ENCODE results near the gene PLXNA2.

Gene PLXNA2

DNA sequence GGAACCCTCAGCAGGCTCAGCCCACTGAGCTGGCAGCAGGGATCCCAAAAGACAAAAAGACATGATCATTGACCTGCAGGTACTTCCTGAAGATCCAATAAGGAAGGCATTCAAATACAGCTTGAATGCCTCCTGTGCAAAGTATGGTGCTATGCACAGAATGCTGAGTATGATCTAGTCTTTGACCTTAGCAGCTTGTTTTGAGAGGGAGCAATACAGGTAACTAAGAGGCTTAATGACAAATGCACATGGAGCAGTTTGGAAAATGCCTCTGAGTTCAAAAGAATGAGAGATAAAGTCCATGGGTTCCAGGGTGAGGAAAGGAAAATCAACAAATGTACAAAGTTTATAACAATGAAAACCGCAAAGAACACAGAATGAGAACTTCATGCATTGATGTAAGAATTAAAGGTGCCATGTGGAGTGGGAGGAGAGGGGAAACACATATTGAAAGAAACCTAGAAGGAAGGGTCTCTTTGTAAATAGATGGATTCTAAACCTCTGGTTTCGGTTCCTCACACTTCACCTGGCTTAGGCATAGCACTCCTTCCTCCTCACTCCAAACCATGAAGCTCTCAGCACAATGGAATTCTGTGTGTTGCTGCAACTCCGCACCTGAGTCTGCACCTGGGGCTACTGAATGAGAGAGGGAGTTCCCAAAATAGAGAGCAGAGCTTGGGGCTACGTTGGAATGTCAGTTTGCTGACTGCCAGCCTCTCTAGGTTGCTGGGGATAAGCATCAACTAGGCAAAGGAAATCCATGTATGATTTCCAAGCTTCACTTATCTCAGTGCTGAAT lies 77.6 kb downstream of the PLXNA2 start:
- TF ChIP-seq CTCF (IDR thresholded peaks at IDR 0.05; ENCODE audit: low read depth, low read length): no peak
- DNase-seq (ENCODE audit: extremely low read depth, low read depth): no peak

- DNase-seq (ENCODE audit: extremely low read depth, low read depth): peak; percentile 71
- no peak for TF ChIP-seq CTCF (IDR thresholded peaks at IDR 0.05; ENCODE audit: low read depth, low read length)
Observed at GRCh38 chr1:208165659-208166058, 78.5 kb downstream of the PLXNA2 start.

- DNase-seq (ENCODE audit: extremely low read depth, low read depth): no peak
- no peak for TF ChIP-seq CTCF (IDR thresholded peaks at IDR 0.05; ENCODE audit: low read depth, low read length)
Observed at GRCh38 chr1:208164609-208165008, 79.6 kb downstream of the PLXNA2 start.

- no peak for TF ChIP-seq CTCF (IDR thresholded peaks at IDR 0.05; ENCODE audit: low read depth, low read length)
- DNase-seq (ENCODE audit: extremely low read depth, low read depth): no peak
Observed at GRCh38 chr1:208163539-208163938, 80.6 kb downstream of the PLXNA2 start.

- TF ChIP-seq CTCF (IDR thresholded peaks at IDR 0.05; ENCODE audit: low read depth, low read length): no peak
- no peak for DNase-seq (ENCODE audit: extremely low read depth, low read depth)
Observed at GRCh38 chr1:208162903-208163302, 81.3 kb downstream of the PLXNA2 start.

GRCh38 chr1:208161656-208162375 lies 82.4 kb downstream of the PLXNA2 start:
- no peak for TF ChIP-seq CTCF (IDR thresholded peaks at IDR 0.05; ENCODE audit: low read depth, low read length)
- DNase-seq (ENCODE audit: extremely low read depth, low read depth): no peak

GRCh38 chr1:208161005-208161404 lies 83.2 kb downstream of the PLXNA2 start:
- DNase-seq (ENCODE audit: extremely low read depth, low read depth): no peak
- no peak for TF ChIP-seq CTCF (IDR thresholded peaks at IDR 0.05; ENCODE audit: low read depth, low read length)
